ENCODE results near the gene IGFBP7.

IGFBP7 gene

DNA sequence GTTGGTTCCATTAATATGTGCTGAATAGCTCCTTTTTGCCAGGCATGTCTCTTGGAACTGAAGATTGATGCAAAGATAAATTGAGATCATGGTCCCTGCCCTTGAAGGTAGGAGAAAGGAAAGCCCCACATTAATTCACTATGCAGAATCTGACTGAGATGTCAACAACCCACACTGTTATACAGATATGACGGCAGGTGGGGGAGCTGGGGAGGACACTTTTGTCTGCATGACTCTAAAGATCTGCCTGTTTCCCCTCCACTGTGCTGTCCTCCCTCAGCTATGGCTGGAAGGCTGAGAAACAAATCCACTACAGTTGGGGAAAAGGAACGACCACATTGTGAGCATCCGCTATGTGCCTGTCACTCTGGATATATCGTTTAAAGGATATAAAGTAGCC lies 36.3 kb upstream of the IGFBP7 start:
- H3K27me3 Mint-ChIP-seq, result no peaks in the 10 kb centered on the region
- no peak overlapping the region for H3K4me3 Mint-ChIP-seq
- H3K27ac Mint-ChIP-seq, result no peak overlapping the region
- H3K36me3 Mint-ChIP-seq, result no peaks in the 10 kb centered on the region
- ATAC-seq, result no peak
- H3K9me3 Mint-ChIP-seq, result no peaks in the 10 kb centered on the region
- no peaks in the 10 kb centered on the region for H3K4me1 Mint-ChIP-seq

DNA sequence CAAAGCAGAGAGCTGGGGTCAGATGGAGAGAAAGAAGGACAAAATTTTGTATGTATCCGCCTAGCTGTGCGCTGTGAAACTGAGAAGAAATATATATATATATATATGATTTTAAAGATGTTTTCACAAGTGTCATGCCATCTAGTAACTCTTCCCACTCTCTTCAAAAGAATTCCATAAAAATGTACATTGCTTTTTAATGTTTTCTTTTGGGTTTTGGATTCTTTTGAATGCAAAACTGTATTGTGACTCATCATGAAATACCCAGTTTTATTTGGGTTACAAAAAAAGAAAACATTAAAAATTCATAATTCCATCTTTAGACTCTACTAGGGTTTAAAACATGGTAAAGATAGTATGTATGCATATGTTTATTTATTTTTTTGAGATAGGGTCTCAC lies 34.3 kb upstream of the IGFBP7 start:
- no peaks in the 10 kb centered on the region for H3K4me1 Mint-ChIP-seq

DNA sequence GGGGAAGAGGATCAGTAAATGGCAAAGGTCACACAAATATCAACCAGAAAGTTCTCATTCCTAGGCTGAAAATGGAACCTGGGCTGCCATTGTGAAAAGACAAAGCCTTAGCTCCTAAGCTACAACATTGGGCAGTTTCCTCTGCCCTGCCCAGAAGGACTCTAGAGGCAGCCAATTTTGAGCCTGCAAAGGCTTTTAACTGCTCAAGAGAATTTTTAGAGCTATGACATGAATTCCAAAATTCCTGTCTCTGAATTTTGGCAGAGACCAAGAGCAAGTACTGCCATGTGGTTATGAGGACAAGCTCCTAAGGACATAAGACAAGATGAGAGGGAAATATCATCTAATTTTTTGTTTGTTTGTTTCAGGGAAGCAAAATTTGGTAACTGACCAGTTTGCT lies 29.6 kb upstream of the IGFBP7 start:
- Mint-ChIP-seq H3K36me3 (no peaks in the 10 kb centered on the region), H3K27me3 (no peaks in the 10 kb centered on the region), H3K4me3 (no peak overlapping the region), H3K9me3 (no peaks in the 10 kb centered on the region), H3K4me1 (no peaks in the 10 kb centered on the region), H3K27ac (no peak overlapping the region)
- ATAC-seq, result no peak

More for the DNA sequence above, 34.3 kb upstream of the IGFBP7 start:
- no peak overlapping the region for H3K27ac Mint-ChIP-seq
- no peaks in the 10 kb centered on the region for H3K36me3 Mint-ChIP-seq
- no peak for ATAC-seq
- no peak overlapping the region for H3K4me3 Mint-ChIP-seq
- no peaks in the 10 kb centered on the region for H3K9me3 Mint-ChIP-seq
- no peaks in the 10 kb centered on the region for H3K27me3 Mint-ChIP-seq

DNA sequence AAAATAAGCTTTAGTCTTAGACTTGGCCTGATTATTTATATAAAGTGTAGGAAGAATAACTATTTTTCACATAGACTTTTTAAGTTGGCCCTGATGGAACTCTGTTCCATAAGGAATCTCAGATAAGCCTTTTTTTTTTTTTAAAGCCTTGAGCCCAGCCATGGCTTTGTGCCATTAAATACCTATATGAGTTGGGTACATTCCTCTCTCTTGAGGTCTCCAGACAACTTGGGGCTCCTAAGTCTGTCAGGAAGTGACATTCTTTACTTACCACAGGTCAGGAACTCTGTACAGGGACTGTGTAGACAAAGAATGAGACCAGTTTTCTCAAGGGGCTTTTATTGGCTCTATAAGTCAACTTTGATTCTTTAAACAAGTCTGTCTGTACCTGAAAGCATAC lies 27.1 kb upstream of the IGFBP7 start:
- no peak overlapping the region for H3K4me3 Mint-ChIP-seq
- no peaks in the 10 kb centered on the region for H3K4me1 Mint-ChIP-seq
- H3K27me3 Mint-ChIP-seq, result no peaks in the 10 kb centered on the region
- no peaks in the 10 kb centered on the region for H3K9me3 Mint-ChIP-seq
- no peaks in the 10 kb centered on the region for H3K36me3 Mint-ChIP-seq
- no peak for ATAC-seq
- H3K27ac Mint-ChIP-seq, result no peak overlapping the region

DNA sequence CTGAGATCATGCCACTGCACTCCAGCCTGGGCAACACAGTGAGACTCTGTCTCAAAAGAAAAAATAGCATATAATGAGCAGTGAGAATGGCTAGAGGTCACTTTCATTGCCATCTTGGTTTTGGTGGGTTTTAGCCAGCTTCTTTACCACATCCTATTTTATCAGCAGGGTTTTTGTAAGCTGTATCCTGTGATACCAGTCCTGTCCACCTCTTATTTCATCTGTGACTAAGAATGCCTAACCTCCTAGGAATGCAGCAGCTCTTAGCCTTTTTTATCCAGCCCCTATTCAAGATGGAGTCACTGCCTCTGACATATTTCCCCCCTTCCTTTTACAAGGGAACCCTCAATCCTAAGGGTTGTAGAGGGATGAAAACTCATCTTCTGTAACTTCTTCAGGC lies 26.1 kb upstream of the IGFBP7 start:
- no peaks in the 10 kb centered on the region for H3K9me3 Mint-ChIP-seq
- ATAC-seq, result no peak
- no peaks in the 10 kb centered on the region for H3K36me3 Mint-ChIP-seq
- H3K4me3 Mint-ChIP-seq, result no peak overlapping the region
- H3K27ac Mint-ChIP-seq, result no peak overlapping the region
- no peaks in the 10 kb centered on the region for H3K4me1 Mint-ChIP-seq
- no peaks in the 10 kb centered on the region for H3K27me3 Mint-ChIP-seq

DNA sequence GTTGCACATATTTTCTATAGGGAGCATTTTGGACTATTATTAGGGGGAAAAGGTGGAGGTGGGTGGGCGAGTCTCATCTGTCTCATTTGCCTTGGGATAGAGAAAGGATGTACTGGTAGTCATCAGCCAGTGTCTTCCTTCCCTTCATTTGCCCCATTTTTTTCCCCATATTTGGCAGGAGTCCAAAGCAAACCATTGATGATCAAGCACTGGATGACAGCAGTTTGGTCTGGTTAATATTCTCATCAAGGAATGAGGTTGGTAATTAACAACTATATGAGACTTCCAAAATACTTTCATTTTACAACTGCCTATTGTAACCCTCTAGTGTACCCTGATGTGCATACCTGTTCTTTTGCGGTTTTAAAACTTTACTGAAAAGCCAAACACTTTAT lies 22.6 kb upstream of the IGFBP7 start:
- Mint-ChIP-seq H3K4me3 (no peak overlapping the region), H3K9me3 (peaks cover 3% of the 10 kb centered on the region), H3K4me1 (no peaks in the 10 kb centered on the region), H3K36me3 (no peaks in the 10 kb centered on the region), H3K27ac (no peak overlapping the region), H3K27me3 (no peaks in the 10 kb centered on the region)
- ATAC-seq, result no peak

DNA sequence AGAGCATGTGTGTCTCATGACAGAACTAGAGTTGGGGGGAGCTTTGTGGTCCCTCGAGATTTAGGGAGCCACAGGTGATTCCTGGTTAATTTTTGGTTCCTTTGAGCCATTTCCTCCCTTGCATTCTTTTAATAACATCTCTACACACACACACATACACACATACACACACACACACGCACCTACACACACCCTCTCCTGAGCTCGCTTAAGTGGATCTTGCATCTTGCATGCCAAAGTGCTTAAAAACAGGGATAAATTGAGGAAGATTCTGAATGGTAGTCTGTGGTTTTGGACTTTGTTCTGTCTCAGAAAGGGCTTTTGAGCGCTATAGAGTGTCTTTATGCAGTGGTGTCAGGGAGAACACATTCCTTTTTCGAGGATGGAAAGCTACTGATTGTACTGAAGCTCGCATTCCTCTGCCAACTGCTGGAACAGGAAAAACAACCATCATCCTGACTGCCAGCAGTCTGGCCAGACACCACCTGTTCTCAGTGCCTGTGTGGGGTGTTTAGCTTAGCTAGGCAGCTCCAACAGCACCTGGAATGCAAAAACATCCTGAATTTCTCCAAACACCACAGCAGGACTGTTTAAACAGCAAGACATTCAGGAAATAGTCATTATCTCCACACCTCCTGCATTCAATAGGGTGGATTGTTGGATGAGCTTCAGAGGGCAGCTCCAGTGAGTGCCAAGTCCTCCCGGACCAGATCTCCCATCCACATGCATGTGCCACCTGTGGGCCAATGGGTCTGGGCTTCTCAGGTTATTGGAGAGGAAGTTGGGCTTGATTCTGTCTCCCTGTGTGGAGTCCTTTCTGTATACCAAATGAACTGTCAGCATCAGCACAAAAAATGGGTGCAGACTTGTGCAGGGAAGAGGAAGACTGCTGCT lies 21.9 kb upstream of the IGFBP7 start:
- no peak overlapping the region for H3K27ac Mint-ChIP-seq
- H3K36me3 Mint-ChIP-seq, result no peaks in the 10 kb centered on the region
- H3K4me3 Mint-ChIP-seq, result no peak overlapping the region
- peaks cover 4% of the 10 kb centered on the region for H3K9me3 Mint-ChIP-seq
- no peak for ATAC-seq
- H3K27me3 Mint-ChIP-seq, result no peaks in the 10 kb centered on the region
- H3K4me1 Mint-ChIP-seq, result no peaks in the 10 kb centered on the region

DNA sequence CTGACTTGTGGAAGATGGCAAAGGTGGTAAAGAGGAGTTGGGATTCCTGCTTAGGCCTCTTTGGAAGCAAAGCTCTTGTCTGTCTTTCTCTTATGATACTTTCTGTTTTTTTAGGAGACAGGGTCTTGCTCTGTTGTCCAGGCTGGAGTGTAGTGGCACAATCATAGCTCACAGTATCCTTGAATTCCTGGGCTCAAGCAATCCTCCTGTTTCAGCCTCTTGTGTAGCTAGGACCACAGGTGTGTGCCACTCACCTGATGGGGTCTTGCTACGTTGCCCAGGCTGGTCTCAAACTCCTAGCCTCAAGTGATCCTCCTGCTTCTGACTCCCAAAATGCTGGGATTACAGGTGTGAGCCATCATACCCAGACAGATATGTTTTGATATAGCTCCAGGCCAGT lies 19.3 kb upstream of the IGFBP7 start:
- no peak overlapping the region for H3K27ac Mint-ChIP-seq
- peaks cover 10% of the 10 kb centered on the region for H3K9me3 Mint-ChIP-seq
- H3K4me1 Mint-ChIP-seq, result no peaks in the 10 kb centered on the region
- ATAC-seq, result no peak
- H3K4me3 Mint-ChIP-seq, result no peak overlapping the region
- H3K27me3 Mint-ChIP-seq, result no peaks in the 10 kb centered on the region
- no peaks in the 10 kb centered on the region for H3K36me3 Mint-ChIP-seq

DNA sequence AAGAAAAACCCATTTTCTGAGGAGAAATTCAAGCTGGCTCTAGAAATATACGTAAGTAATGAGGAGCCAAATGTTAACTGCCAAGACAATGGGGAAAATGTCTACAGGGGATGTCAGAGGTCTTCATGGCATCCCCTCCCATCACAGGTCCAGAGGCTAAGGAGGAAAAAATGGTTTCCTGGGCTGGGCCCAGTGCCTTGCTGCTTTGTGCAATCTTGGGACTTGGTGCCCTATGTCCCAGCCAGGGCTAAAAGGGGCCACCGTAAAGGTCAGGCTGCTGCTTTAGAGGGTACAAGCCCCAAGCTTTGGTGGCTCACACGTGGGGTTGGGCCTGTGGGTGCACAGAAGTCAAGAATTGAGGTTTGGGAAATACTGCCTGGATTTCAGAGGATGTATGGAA lies 17.2 kb upstream of the IGFBP7 start:
- no peak for ATAC-seq
- Mint-ChIP-seq H3K9me3 (peaks cover 10% of the 10 kb centered on the region), H3K4me1 (no peaks in the 10 kb centered on the region), H3K36me3 (no peaks in the 10 kb centered on the region), H3K4me3 (no peak overlapping the region), H3K27me3 (peaks cover 9% of the 10 kb centered on the region), H3K27ac (no peak overlapping the region)

DNA sequence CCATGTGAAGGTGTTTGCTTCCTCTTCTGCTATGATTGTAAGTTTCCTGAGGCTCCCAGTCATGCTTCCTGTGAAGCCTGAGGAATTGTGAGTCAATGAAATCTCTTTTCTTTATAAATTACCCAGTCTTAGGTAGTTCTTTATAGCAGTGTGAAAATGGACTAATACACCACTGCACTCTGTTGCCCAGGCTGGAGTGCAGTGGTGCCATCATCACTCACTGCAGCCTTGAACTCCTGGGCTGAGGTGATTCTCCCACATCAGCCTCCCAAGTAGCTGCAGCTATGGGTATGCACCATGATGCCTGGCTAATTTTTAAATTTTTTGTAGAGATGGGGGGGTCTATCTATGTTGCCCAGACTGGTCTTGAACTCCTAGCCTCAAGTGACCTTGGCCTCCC lies 15.8 kb upstream of the IGFBP7 start:
- Mint-ChIP-seq H3K27ac (no peak overlapping the region), H3K36me3 (no peaks in the 10 kb centered on the region), H3K9me3 (peaks cover 13% of the 10 kb centered on the region), H3K27me3 (peaks cover 19% of the 10 kb centered on the region), H3K4me3 (no peak overlapping the region), H3K4me1 (no peaks in the 10 kb centered on the region)
- ATAC-seq, result no peak

DNA sequence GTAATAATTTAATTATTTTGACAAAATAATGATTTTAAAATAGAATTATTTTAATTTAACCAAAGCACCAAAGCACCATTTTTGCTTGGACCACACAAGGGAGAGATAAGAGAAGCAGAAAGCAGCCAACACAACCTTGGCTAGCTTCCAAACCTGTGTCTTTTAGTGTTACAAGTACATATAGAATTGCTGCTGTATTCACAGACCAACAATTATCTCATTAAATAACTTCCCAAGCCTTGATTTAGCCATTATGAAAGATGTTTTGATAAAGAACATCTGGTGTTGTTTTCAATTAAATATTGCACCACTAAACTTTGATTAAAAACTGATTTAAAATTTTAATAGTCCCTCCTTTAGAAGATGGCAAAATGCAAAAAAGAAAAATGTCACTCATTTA lies 14.0 kb upstream of the IGFBP7 start:
- Mint-ChIP-seq H3K9me3 (peaks cover 13% of the 10 kb centered on the region), H3K4me1 (no peaks in the 10 kb centered on the region), H3K36me3 (no peaks in the 10 kb centered on the region), H3K27me3 (peaks cover 37% of the 10 kb centered on the region), H3K4me3 (no peak overlapping the region), H3K27ac (no peak overlapping the region)
- ATAC-seq, result no peak

DNA sequence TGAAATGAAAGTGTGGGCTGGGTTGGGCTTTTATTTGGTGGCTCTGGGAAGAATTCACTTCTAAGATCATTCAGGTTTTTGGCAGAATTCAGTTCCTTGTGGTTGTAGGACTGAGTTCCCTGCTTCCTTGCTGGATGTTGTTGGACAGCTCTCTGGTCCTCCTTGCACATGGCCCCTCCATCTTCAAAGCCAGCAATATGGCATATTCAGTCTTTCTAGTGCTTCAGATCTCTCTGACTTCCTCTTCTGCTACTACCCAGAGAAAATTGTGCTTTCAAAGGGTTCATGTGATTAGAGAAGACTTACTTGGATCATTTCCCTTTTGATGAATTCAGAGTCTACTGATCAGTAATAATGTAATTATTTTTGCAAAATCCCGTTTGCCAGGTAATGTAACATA lies 12.8 kb upstream of the IGFBP7 start:
- H3K27me3 Mint-ChIP-seq, result peaks cover 37% of the 10 kb centered on the region
- H3K36me3 Mint-ChIP-seq, result no peaks in the 10 kb centered on the region
- H3K27ac Mint-ChIP-seq, result no peak overlapping the region
- peaks cover 10% of the 10 kb centered on the region for H3K9me3 Mint-ChIP-seq
- no peaks in the 10 kb centered on the region for H3K4me1 Mint-ChIP-seq
- ATAC-seq, result no peak
- H3K4me3 Mint-ChIP-seq, result no peak overlapping the region

DNA sequence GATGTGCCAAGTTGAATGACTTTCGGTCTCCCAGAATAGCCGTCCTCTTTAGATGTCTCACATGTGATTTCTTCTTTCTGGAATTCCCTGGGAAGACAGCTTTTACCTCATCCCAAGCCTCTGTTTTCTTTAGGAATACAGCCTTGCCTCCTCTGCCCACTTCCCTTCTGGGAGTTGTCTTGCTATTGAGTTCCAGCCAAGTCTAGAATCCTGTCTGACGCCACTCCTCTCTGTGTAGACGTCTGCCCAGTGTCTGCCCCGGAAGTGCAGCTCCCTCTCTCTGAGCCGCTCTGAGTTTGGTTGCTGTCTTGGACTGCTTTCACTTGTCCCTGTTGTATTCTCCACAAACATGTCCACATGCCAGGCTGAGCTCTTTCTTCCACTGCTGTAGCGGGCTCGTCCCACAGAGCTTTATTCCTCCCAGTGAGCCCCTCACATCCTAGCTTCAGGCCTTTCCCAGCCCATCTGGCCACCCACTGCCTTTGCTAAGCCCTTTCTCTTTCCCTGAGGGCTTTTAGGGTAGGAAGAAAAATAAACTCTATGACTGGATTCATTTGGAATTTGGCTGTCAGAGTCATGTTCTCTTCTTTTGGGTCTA lies 9.0 kb upstream of the IGFBP7 start:
- H3K27me3 Mint-ChIP-seq, result peaks cover 49% of the 10 kb centered on the region
- H3K4me3 Mint-ChIP-seq, result no peak overlapping the region
- H3K4me1 Mint-ChIP-seq, result no peaks in the 10 kb centered on the region
- no peak for ATAC-seq
- no peaks in the 10 kb centered on the region for H3K36me3 Mint-ChIP-seq
- H3K9me3 Mint-ChIP-seq, result peaks cover 2% of the 10 kb centered on the region
- no peak overlapping the region for H3K27ac Mint-ChIP-seq

DNA sequence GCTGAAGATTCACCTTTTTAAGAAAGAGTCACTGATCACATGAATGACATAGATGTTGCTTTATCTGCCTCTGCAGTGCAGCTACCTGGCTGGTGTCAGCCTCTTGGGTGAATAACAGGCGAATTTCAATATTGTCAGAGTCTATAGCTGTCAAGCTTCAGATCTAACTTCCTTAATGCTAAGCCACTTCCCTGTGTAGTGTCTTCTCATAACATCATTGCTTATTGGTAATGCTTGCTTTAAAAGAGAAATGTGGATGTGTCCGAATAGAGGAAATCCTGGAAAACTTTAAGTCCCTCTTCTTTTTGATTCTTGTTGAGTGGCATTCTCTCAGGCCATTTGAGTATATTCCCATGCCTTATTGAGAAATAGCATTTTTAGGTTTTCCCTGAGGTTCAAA lies 7.3 kb upstream of the IGFBP7 start:
- Mint-ChIP-seq H3K9me3 (peaks cover 2% of the 10 kb centered on the region), H3K36me3 (no peaks in the 10 kb centered on the region), H3K27ac (no peak overlapping the region), H3K4me3 (no peak overlapping the region), H3K27me3 (peaks cover 57% of the 10 kb centered on the region), H3K4me1 (peaks cover 3% of the 10 kb centered on the region)
- no peak for ATAC-seq

DNA sequence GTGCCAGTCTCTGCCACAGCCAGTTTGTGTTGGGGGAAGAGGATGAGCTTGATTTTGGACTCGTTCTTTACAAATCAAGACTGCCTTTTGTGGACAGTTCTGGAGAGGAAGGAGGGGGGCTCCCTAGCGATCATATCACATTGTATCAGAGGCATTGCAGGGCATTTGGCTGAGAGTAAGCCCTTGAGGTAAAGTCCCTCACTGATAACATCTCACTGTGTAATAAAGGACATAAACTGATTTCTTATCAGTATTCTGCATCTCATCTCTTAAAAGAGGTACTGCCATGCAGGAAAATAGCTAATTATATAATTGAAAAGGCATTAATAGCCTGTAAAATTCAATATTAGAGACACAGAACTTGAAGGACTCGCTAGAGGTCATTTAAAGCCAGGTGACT lies 6.1 kb upstream of the IGFBP7 start:
- Mint-ChIP-seq H3K9me3 (no peaks in the 10 kb centered on the region), H3K27ac (no peak overlapping the region), H3K4me1 (peaks cover 13% of the 10 kb centered on the region), H3K27me3 (peaks cover 60% of the 10 kb centered on the region), H3K4me3 (no peak overlapping the region), H3K36me3 (no peaks in the 10 kb centered on the region)
- no peak for ATAC-seq

DNA sequence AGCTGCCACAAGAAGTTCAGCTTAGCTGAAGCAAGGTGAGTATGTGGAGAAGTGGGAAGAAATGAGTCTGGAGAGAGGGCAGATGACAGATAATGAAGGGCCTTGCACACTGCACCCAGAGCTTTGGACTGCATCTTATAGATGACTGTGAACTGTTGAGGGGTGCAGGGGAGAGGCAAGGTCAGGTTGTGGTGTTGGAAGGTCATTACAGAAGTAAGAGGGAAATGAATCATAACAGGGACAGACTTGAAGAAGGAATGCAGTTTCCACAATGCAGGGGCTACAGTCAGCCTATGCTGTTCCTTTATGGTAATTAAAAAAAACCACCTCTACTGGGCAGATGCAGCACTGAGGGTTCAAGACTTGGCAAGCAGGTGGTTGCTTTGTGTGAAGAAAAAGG lies 4.8 kb upstream of the IGFBP7 start:
- Mint-ChIP-seq H3K9me3 (no peaks in the 10 kb centered on the region), H3K4me1 (peaks cover 22% of the 10 kb centered on the region), H3K27me3 (peaks cover 59% of the 10 kb centered on the region), H3K27ac (no peak overlapping the region), H3K4me3 (no peak overlapping the region), H3K36me3 (no peaks in the 10 kb centered on the region)
- no peak for ATAC-seq

All from stimulated activated memory B cell treated with anti-CD40 and anti-IgM and Interleukin-4, amounts not matched to agents 10 μg/mL and 1 μg/mL and 100 μg/mL, for 72 hours (primary cell).